Gastroesophageal sphincter (tissue), 3 donors: ENCODE measurements around the gene RMI2.

Experiments
- POLR2A ChIP-seq, 2 donors: fragments of 450-650 bp; IDR thresholded peaks; one replicate each; pipeline ENCODE4 v1.6.1; 2017; ENCODE audit warnings: antibody characterized with exemption in 2 of 2, mild to moderate bottlenecking in 2 of 2, moderate library complexity in 1 of 2
- POLR2AphosphoS5 ChIP-seq: sonication (generic); formaldehyde crosslinking; IDR thresholded peaks from one replicate; pipeline ENCODE4 v1.6.1; 2017; ENCODE audit warnings: antibody characterized with exemption
- TF ChIP-seq, protein P1 (sequence below), 4 experiments: fragments of 200-600 bp in 2 of 4; fragments of 450-650 bp in 2 of 4; sonication (generic) in 1 of 4; IDR thresholded peaks; one replicate each; pipeline ENCODE4 v1.5.1; 2017 to 2019; ENCODE audit warnings: antibody characterized with exemption in 4 of 4, mild to moderate bottlenecking in 2 of 4, moderate library complexity in 2 of 4

DNA sequence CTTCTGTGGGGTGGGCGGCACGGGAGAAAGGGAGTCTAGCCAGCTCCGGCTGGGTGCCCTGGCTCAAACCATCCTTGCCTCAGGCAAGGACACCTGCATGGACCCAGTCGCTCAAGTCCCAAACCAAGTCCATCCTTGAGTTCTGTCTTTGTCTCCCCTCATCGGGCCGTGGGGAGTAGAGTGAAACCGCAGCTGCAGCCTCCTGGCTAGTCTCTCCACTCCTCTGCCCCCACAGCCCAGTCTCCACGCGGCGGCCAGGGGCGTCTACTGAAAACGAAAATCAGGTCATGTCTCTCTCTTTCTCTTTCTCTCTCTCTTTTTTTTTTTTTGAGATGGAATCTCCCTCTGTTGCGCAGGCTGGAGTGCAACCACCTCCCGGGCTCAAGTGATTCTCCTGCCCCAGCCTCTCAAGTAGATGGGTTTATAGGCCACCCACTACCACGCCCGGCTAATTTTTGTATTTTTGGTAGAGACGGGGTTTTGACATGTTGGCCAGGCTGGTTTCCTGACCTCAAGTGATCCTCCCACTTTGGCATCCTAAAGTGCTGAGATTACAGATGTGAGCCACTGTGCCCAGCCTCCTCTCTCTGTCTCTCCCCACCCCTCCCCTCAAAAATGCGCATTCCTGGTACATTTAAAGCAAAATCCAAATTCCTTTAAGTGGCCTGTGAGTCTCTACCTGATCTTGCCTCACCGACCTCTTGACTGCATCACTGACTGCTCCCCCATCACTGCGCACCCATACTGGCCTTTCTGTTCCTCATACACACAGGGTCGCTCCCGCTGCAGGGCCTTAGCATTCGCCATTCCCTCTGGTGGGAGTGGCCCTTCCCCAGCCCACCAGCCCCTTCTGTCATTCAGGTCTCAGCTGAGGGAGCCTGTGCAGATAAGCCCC, 17.7 kb upstream of the RMI2 start:
- TF ChIP-seq, protein P1, sequence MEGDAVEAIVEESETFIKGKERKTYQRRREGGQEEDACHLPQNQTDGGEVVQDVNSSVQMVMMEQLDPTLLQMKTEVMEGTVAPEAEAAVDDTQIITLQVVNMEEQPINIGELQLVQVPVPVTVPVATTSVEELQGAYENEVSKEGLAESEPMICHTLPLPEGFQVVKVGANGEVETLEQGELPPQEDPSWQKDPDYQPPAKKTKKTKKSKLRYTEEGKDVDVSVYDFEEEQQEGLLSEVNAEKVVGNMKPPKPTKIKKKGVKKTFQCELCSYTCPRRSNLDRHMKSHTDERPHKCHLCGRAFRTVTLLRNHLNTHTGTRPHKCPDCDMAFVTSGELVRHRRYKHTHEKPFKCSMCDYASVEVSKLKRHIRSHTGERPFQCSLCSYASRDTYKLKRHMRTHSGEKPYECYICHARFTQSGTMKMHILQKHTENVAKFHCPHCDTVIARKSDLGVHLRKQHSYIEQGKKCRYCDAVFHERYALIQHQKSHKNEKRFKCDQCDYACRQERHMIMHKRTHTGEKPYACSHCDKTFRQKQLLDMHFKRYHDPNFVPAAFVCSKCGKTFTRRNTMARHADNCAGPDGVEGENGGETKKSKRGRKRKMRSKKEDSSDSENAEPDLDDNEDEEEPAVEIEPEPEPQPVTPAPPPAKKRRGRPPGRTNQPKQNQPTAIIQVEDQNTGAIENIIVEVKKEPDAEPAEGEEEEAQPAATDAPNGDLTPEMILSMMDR (IDR thresholded peaks at IDR 0.05): no peak
- no peak for TF ChIP-seq POLR2A (IDR thresholded peaks at IDR 0.05)
- no peak for TF ChIP-seq POLR2AphosphoS5
